Iris pigment epithelial cell (primary cell): Measurements from ENCODE around the gene AK5.

Experiments
- DNase-seq: peaks from one replicate; pipeline ENCODE4 v3.0.0-alpha.2; 2011; ENCODE audit warnings: low read depth

AK5 gene

GRCh38 chr1:77281491-77282186 is at the start of gene AK5:
AK5 (plus strand) TSS chr1:77282019; CDS start chr1:77282314, 295 bp downstream.
- DNase-seq: peak; percentile 55

DNA sequence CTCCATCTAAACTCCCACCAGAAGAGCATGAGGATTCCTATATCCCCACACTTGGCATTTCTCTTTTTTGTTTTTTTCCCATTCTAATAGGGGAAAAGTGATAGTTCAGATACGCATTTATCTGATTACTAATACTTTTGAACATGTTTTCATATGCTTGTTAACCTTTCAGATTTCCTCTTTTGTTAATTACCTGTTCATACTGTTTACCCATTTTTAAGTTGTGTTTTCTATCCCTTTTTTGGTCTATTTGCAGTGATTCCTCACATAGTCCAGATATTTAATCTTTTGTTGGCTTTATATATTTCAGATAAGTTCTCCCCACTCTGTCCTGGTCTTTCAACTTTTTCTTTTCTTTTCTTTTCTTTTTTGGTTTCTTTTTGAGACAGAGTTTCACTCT is 49.0 kb upstream of the AK5 start:
- DNase-seq: no peak

- no peak for DNase-seq
Measured at GRCh38 chr1:77234096-77234495, 47.7 kb upstream of the AK5 start.

- DNase-seq: no peak
Measured at GRCh38 chr1:77234943-77235342, 46.9 kb upstream of the AK5 start.

- DNase-seq: peak; percentile 4
Measured at GRCh38 chr1:77238462-77238861, 43.4 kb upstream of the AK5 start.

GRCh38 chr1:77239311-77239710 is 42.5 kb upstream of the AK5 start:
- DNase-seq: no peak

DNA sequence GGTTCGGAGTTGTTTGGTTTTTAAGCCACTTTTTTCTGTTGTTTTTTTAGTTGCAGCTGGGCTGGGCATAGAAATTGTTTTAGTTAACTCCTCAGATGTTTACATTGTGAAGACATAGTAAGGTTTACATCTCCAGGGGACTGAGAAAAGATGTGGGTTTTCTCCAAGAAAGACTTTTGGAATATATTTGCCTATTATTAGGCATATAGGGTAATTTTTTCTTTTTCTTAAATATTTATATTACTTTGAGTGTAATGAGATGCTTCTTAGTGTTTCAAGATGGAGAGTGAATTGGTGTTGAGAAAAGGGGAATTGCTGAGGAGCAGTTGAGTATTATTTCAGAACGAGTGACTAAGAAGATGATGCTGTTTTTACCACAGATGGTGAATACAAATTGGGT is 36.0 kb upstream of the AK5 start:
- no peak for DNase-seq

DNA sequence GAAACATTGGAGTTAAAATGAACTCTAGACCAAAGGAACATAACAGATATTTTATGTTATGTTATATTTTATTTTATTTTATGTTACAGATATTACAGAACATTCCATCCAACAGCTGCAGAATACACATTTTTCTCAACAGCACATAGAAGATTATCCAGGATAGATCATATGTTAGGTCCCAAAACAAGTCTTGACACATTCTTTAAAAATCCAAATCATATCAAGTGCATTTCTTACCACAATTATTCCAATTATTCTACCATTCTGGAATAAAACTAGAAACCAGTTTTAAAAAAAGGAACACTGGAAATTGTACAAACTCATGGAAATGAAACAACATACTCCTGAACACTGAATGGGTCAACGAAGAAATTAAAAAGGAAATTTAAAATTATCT is 31.7 kb upstream of the AK5 start:
- no peak for DNase-seq

DNA sequence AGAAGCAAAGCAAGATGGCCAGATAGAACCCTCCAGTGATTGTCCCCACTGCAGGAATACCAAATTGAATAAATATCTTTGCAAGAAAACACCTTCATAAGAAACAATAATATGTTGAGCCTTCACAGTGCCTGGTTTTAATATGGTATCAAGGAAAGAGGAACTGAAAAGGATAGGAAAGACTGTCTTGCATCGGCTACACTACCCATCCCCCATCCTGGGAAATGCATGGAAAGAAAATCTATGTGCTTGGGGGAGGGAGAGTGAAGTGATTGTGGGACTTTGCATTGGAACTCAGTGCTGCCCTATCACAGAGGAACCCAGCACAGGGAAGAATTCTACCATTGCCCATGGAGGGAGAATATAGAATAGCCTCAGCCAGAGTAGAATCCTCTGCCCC is 28.6 kb upstream of the AK5 start:
- no peak for DNase-seq

- DNase-seq: no peak
Measured at GRCh38 chr1:77263708-77264107, 18.1 kb upstream of the AK5 start.

- no peak for DNase-seq
Measured at GRCh38 chr1:77265180-77265579, 16.6 kb upstream of the AK5 start.

DNA sequence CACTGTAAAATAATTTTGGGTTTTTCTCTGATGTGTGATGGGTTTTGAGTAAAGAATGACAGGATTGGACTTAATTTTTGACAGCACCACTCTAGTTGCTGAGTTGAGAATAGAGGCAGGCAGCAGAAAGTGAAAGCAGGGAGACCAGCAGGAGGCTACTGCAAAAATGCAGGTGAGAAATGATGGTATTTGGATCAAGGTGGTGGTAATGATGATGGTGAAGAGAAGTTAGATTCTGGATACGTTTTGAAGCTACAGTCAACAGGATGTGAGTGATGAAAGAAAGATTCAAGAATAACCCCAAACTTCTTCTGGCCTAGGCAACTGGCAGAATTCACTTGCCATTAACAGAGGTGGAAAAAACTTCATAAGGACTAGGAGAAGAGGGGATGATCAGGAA is 14.8 kb upstream of the AK5 start:
- no peak for DNase-seq

DNA sequence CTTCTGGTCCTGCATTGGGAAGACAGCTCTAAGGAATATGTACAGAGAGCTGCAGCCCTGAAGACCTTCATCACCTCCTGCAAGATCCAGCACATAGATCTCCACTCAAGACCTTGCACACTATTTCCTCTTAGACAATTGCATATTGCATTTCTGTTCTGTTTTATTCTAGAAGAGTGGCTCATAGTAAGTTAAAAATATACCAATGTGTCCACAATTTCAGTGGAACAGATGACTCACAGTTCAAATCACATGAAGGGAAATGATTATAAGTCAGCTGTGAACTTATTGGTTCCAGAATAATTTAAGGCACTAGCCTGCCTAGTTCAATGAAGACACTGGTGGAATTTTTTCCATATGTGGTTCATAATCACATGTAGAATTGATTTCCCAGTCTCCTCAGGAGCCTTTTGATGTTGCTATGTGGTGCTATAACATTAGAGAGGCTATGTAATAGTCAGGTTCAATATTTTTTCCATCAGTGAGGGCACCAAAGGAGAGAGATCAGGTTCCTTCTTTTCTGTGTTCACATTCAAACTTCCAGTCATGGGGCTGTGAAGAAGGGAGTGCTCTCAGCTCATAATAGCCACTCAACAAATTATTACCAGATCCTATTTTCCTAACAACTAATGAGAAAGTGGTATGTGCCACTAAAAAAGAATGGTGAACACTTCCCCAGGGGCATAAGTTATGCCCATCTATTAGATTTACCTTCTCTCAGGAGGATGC is 9.8 kb upstream of the AK5 start:
- DNase-seq: peak; percentile 76

DNA sequence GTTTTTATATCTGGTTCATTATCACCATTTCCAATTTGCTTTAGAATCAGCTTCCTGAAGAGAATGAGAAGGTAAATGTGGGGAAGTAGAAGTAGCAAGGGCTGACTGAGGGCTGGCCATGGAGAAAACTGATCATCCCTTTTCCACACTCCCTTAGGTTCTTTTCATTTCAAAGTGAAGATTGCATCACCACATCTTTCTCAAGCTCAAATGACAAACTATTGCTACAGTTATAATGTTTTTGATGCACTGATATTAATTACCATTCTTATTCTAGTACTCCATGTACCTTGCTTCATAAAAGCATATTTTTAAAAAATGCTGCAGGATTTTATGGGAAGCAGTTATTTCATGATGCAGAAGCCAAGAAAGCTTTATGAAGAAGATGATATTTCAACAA is 7.9 kb upstream of the AK5 start:
- peak; percentile 50 for DNase-seq

GRCh38 chr1:77275194-77275593 is 6.6 kb upstream of the AK5 start:
- DNase-seq: no peak

DNA sequence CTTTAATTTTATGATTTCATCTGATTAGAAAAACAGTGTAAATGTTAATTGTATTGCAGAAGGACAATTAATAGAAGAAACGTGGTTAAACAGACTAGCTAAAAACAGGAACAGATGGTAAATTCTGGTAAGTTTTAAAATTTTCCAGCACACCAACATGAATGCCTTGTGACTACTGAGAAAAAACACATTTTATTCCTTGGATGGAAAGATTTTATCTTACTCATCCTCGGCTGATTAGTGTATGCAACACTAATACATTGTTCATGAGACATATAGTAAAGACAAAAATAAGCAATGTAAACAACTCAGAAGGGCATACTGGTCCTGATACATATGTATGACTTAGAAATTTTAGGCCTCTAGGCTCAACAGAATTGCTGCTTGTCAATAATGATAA is 4.9 kb upstream of the AK5 start:
- no peak for DNase-seq

DNA sequence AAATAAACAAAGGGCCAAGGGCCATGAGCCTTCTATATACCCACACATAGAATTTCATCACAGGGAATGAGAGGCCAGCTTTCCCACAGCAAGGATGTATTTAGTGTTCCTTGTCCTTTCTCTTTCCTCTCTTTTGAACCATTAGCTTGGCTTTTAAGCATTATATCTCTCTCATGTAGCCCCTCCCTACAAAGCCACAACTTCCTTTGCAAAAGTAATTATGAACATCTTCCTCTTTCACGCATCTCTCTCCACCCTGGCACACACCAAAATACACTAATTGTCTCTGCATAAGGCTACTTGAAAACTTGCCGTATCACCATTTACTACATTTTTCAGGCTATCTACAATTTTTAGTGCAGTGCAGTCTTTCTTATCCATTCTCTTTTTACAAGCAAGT is 1.9 kb upstream of the AK5 start:
- DNase-seq: no peak

- no peak for DNase-seq
Measured at GRCh38 chr1:77280962-77281361, 857 bp upstream of the AK5 start.

- peak; percentile 26 for DNase-seq
Measured at GRCh38 chr1:77282187-77282865, 507 bp downstream of the AK5 start.

GRCh38 chr1:77282866-77283539 is 1.2 kb downstream of the AK5 start:
- peak; percentile 4 for DNase-seq

DNA sequence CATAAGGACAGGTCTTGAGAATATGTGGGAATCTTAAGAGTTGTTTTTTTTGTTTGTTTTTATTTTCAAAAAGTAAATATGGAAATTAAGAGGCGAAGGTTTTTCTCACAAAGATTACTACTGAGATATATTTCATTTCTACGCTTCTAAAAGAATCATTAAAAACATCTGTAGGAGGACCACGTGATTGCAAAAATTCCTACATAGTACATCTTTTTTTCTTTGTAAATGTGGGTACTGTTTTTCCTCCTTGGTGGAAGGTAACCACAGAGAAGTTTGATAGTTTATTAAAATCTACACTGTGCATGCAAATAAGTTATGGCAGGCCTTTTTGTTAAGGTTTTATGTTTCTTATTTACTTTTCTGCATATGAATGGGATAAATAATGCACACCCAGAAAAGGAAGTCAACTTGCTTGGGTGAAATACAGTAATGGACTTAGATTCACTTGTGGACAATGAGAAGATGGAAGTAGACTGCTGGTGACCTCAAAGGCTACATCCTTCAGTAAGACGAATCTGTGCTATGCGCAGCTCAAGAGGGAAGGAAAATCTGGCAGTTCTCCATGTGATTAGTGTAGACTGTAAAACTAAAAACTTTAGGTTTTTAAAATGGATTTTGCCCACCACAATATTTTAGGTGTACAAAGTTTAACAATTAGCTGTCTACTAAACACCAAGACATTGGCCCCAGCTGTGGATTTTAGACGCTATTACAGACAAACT is 2.0 kb downstream of the AK5 start:
- no peak for DNase-seq

DNA sequence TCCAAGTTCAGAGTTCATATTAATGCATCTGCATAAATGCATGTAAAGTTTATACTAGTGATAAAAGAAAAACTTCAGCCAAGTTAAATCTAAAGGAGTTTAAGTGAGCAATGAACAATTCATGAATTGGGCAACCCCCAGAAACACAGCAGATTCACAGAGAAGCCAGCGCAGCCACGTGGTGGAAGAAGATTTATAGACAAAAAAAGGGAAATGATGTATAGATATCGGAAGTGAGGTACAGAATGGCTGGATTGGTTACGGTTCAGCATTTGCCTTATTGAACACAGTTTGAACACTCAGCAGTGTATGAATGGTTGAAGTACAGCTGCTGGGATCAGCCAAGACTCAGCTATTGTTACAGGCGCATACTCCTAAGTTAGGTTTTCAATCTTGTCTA is 5.7 kb downstream of the AK5 start:
- no peak for DNase-seq
